Activated CD4-positive, CD25-positive, alpha-beta regulatory T cell treated with anti-CD3 and anti-CD28 coated beads, Interleukin-2, amount 50 U/mL, for 16 hours (primary cell): Measurements from ENCODE around the gene DPH1.

Source experiments
- DNase-seq: peaks from one replicate; pipeline ENCODE4 v3.0.0-alpha.2; 2020; ENCODE audit warnings: low read depth, low spot score

The DPH1 gene

GRCh38 chr17:2027528-2028233, 2.3 kb upstream of the DPH1 start:
- no peak for DNase-seq

- no peak for DNase-seq
Measured at GRCh38 chr17:2028234-2028614, 1.7 kb upstream of the DPH1 start.

GRCh38 chr17:2028737-2029136, 1.2 kb upstream of the DPH1 start:
- no peak for DNase-seq

GRCh38 chr17:2030779-2031163, 818 bp downstream of the DPH1 start:
- DNase-seq = no peak

- DNase-seq = no peak
Measured at GRCh38 chr17:2033153-2033552, 3.2 kb downstream of the DPH1 start.

- DNase-seq = no peak
Measured at GRCh38 chr17:2034157-2034556, 4.2 kb downstream of the DPH1 start.

GRCh38 chr17:2034806-2035540, 5.0 kb downstream of the DPH1 start:
- DNase-seq = no peak

GRCh38 chr17:2035541-2036488, 5.9 kb downstream of the DPH1 start:
- no peak for DNase-seq

- no peak for DNase-seq
Measured at GRCh38 chr17:2037155-2037554, 7.2 kb downstream of the DPH1 start.

GRCh38 chr17:2040219-2040827, 10.4 kb downstream of the DPH1 start:
- no peak for DNase-seq

- DNase-seq = no peak
Measured at GRCh38 chr17:2040942-2041560, 11.1 kb downstream of the DPH1 start.

GRCh38 chr17:2041561-2042389, 11.8 kb downstream of the DPH1 start, which contains the start of gene OVCA2:
Gene OVCA2 (plus strand): TSS chr17:2042022. CDS start chr17:2042048, 26 bp downstream.
- DNase-seq = peak; percentile 97

- DNase-seq = no peak
Measured at GRCh38 chr17:2042390-2042847, 12.5 kb downstream of the DPH1 start.

GRCh38 chr17:2042933-2043332, 13.0 kb downstream of the DPH1 start:
- no peak for DNase-seq

- no peak for DNase-seq
Measured at GRCh38 chr17:2043785-2044184, 13.8 kb downstream of the DPH1 start.

- no peak for DNase-seq
Measured at GRCh38 chr17:2044263-2044894, 14.4 kb downstream of the DPH1 start.

- no peak for DNase-seq
Measured at GRCh38 chr17:2047590-2047989, 17.6 kb downstream of the DPH1 start.

- DNase-seq = no peak
Measured at GRCh38 chr17:2048805-2049204, 18.9 kb downstream of the DPH1 start.
